HG03159 (cell line): Measurements from ENCODE around the gene PLCG1.
"Not testable (repeated sequence)": the region's sequence is repeated elsewhere in the genome, so short reads cannot be mapped to it uniquely, and the experiment has no call there.

Source experiments
- ATAC-seq: cut with Tn5 transposase; IDR thresholded peaks from one replicate; pipeline ENCODE4 v1.9.1; 2021; ENCODE audit warnings: mild to moderate bottlenecking, moderate library complexity; ENCODE audit not compliant: unreplicated experiment

The PLCG1 gene

GRCh38 chr20:41124451-41125094, 12.8 kb upstream of the PLCG1 start:
- no peak for ATAC-seq

- ATAC-seq, result no peak
Measured at GRCh38 chr20:41125530-41126457, 11.5 kb upstream of the PLCG1 start.

GRCh38 chr20:41126719-41127118, 10.6 kb upstream of the PLCG1 start:
- ATAC-seq, result no peak

- ATAC-seq, result not testable (repeated sequence)
Measured at GRCh38 chr20:41128317-41128716, 9.0 kb upstream of the PLCG1 start.

DNA sequence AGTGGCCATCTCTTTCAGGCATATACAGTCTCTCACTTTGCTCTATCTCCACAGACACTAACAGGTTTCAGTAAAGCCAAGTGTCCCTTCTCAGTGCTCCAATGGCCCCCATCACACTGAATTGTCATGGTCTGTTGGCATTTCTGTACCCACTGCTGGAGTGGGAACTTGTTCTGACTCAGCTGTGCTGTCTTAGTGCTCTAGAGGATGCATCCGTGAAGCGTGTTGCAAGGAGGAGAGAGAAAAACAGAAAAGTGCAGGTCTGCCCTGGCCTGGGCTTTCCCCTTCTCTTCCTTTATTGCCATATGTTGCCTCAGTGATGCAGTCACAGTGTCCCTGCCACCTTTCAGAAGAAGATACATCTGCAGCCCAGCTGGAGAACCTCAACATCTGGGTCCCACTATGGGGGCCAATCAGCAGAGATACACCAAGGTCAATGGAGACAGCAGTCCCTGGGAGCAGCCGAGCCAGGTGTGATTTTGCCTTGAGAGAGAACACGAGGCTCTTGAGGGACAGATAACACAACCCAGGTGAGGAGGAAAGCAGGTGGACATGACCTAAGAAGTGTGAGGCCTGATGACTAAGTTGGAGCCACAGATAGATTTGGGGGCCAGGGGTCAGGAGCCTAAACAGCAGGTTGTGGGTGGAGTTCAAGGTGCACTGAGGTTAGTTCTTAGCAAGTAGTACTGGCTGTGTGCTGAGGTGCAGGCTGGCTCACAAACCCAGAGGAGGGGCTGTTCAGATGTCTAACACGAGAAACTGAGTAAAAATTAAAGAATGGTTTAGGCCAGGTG, 5.6 kb upstream of the PLCG1 start:
- no peak for ATAC-seq

DNA sequence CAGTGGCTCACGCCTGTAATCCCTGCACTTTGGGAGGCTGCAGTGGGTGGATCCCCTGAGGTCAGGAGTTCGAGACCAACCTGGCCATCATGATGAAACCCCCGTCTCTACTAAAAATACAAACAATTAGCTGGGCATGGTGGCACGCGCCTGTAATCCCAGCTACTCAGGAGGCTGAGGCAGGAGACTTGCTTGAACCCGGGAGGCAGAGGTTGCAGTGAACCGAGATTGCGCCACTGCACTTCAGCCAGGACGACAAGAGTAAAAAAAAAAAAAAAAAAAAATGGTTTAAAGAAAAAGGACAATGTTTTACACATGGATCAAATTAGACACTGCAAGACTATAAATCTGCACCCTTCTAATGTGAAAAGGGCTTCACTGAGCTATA, 5.0 kb upstream of the PLCG1 start:
- not testable (repeated sequence) for ATAC-seq

GRCh38 chr20:41133709-41134361, 3.5 kb upstream of the PLCG1 start:
- ATAC-seq, result no peak

DNA sequence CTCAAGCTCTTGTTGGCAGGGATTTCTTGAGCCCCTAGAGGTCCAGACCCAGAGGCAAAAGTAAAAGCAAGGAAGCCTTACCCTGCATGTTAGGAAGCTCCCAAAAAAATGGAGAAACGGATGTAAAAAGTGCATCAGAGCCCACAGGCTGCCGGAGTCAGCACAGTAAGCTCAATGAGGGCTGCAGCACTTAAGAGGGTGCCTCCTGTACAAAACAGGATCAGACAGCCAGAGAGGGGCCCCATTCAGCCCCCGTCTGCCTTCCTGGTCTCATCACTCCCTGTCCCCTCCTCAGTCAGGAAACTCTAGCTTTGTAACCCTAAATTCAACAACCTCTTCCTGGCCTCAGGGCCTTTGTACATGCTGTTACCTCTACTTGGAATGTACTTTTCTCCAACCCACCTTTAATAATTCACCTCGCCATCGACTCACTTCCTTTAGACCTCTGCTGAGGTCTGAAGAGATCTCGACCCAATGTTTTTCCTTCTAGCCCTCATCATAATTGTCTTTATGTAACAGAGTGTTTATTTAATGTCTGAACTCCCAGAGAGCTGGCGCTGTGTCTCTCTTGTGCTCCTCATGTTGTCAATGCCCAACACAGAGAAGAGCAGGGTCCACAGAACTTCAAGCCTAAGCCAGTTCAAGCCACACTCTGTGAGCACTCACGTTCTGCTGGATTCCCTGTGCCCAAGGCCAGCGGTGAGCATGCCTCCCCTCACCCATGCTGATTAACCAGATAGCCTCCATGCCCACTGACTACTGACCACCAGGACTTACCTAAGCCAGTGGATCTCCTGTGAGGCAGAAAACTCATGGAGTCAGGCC, 2.8 kb upstream of the PLCG1 start:
- no peak for ATAC-seq

DNA sequence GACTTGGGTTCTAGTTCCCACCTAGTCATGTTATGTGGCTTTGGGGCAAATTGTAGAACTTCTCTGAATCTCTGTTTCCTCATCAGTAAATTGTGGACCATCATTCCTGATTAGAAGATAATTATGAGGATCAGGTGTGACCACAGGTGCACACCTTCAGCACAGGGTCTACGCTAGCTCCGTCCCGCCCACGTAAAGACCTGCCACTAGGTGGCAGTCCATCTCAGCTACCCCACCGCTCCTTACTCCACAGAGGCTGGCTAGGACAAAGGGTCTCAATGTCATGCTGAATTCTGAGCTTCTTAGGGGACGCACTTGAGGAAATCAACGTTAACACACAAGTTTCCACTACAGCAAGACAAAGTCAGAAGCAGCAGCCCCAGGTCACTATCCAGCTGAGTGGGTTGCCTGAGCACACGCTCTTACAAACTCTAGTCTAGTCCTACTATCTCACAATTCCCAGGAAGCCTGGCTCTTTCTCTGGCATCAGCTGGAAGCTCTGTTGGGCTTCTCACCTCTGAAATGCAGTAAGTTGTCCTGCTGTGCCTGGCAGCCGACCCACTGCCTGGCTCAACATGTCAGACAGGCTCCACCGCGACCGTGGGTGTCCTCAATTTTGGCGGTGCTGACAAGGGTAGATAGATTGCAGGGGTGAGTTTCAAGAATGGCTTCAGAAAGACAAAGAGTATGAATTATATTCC, 2.0 kb upstream of the PLCG1 start:
- no peak for ATAC-seq

GRCh38 chr20:41135888-41136679, 1.3 kb upstream of the PLCG1 start:
- peak; percentile 0 for ATAC-seq

DNA sequence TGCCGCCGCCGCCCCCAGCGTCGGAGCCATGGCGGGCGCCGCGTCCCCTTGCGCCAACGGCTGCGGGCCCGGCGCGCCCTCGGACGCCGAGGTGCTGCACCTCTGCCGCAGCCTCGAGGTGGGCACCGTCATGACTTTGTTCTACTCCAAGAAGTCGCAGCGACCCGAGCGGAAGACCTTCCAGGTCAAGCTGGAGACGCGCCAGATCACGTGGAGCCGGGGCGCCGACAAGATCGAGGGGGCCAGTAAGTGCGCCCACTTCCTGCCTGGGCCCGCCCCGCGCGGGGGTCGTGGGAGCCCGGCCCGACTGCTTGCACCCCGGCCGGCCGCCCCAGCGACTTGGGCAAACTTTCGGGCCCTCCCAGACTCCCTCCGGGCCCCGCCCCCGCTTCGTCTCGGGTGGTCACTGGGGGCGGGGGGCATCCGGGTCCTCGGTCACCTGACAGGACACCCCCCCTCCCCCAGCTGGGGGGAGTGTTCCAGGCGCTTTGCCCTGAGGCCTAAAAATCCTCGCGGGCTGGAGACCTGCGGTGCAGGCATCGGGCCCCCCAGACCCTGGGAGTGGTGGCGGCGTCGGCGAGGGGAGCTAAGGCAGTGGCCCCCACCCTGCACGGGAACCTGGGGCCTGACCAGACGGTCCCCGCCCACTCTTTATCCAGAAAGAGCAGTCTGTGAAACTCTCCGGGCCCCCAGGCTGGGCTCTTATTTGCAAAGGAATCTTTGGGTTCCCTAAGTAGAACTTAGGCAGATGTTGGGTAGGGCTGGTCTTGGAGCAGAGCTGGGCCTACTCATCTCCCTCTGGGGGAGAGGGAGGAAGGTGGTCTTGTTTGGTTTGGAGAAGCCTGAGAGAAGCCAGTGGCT, 501 bp downstream of the PLCG1 start:
- ATAC-seq, result peak; percentile 23

GRCh38 chr20:41138475-41139226, 1.3 kb downstream of the PLCG1 start:
- no peak for ATAC-seq

DNA sequence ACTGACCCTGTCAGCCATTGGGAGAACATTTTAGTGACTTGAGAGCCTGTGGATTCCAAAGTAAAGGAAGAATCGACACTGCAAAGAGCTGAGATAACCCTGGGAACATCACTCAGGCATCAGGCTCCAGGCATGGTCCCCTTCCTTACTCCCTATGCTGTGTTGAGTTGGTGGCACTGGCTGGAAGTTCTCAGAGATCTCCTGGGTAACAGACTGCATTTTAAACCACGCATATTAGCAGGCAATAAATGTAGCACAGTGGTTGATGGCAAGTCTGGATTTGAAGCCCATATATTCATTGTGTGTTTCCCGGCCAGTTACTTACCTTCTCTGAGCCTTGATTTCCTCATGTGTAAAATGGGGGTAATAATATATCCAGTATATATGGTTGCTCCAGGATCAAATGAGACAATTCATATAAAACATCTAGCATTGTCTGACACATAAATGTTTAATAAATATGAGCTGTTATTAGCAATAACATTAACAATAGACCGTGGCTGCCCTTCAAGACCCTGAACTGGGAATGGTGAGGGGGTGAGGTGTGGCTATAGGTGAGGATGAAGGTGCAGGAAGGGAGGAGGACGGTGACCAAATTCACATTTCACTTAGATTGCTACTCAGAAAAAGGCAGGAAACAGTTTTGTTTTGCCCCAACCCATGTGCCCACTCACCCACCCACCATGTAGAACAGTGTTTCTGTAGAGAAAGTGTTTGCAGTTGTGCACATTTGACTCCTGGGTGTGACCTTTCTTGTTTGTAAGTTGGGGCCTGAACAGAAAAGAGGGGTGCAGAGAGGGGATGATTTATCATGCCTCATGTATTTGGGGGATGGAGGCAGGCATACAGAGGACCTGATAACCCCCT, 2.1 kb downstream of the PLCG1 start:
- ATAC-seq, result no peak

- no peak for ATAC-seq
Measured at GRCh38 chr20:41140226-41141133, 3.1 kb downstream of the PLCG1 start.
